Naive thymus-derived CD4-positive, alpha-beta T cell (primary cell): ENCODE measurements around the gene RHBDD1. TPM values are rescaled to one million over a fixed set of nuclear protein-coding genes. Genes with fewer than 3 reads are reported as not detected.

ENCODE experiments used
- ATAC-seq: fragments of 150-1000 bp; cut with Tn5 transposase; 2 replicates; pipeline ENCODE4 v1.10.0; 2021; ENCODE audit warnings: mild to moderate bottlenecking, moderate library complexity
- CTCF ChIA-PET: fragments of 350-600 bp; sonication (Branson Sonifier 250); formaldehyde crosslinking; loops from one replicate; lab custom pipeline; 2021; ENCODE audit warnings: antibody characterized with exemption; lab: Charles Lee
- POLR2A ChIA-PET: fragments of 350-600 bp; sonication (Branson Sonifier 250); formaldehyde crosslinking; loops from one replicate; lab custom pipeline; 2021; ENCODE audit warnings: antibody characterized with exemption, inconsistent platforms; lab: Charles Lee
- DNase-seq, 9 donors: peaks; one replicate each; pipeline versions ENCODE4 v3.0.0 to v3.0.0-alpha.2; 2020 to 2022; ENCODE audit warnings: mixed read lengths in 1 of 9
- H3K27ac ChIP-seq: one replicate; pipeline ENCODE4 v1.7.0; 2013; ENCODE audit warnings: mild to moderate bottlenecking, low read depth, low read length, moderate library complexity
- H3K27me3 ChIP-seq, 2 donors: one replicate each; pipeline ENCODE4 v1.7.0; 2013; ENCODE audit warnings: low read length in 2 of 2, mild to moderate bottlenecking in 2 of 2, moderate library complexity in 2 of 2; ENCODE audit not compliant: control insufficient read depth in 2 of 2, insufficient read depth in 2 of 2
- H3K36me3 ChIP-seq, 3 experiments: 1 replicate in 2 of 3; 2 replicates in 1 of 3; pipeline ENCODE4 v1.7.0; 2013; ENCODE audit warnings: low read length in 3 of 3, mild to moderate bottlenecking in 3 of 3, moderate library complexity in 1 of 3; ENCODE audit not compliant: insufficient read depth in 3 of 3, control insufficient read depth in 2 of 3
- H3K4me1 ChIP-seq, 2 donors: one replicate each; pipeline ENCODE4 v1.7.0; 2013; ENCODE audit warnings: low read length in 2 of 2, mild to moderate bottlenecking in 2 of 2, moderate library complexity in 1 of 2; ENCODE audit not compliant: control insufficient read depth in 2 of 2, insufficient read depth in 2 of 2
- H3K4me3 ChIP-seq: 2 replicates; pipeline ENCODE4 v1.7.0; 2013; ENCODE audit warnings: mild to moderate bottlenecking, low read length
- H3K9me3 ChIP-seq, 3 experiments: 1 replicate in 2 of 3; 2 replicates in 1 of 3; pipeline ENCODE4 v1.7.0; 2013; ENCODE audit warnings: low read length in 3 of 3; ENCODE audit not compliant: control insufficient read depth in 2 of 3
- H3K27ac Mint-ChIP-seq, 9 donors: one replicate each; pipeline ENCODE4 v1.8.0; 2020 to 2022; ENCODE audit warnings: mixed read lengths in 9 of 9, mild to moderate bottlenecking in 8 of 9, moderate library complexity in 5 of 9, inconsistent platforms in 2 of 9
- H3K27me3 Mint-ChIP-seq, 5 donors: one replicate each; pipeline ENCODE4 v1.8.0; 2021 to 2022; ENCODE audit warnings: mixed read lengths in 5 of 5, mild to moderate bottlenecking in 1 of 5
- H3K36me3 Mint-ChIP-seq, 5 donors: one replicate each; pipeline ENCODE4 v1.8.0; 2020 to 2022; ENCODE audit warnings: mixed read lengths in 5 of 5, mild to moderate bottlenecking in 3 of 5, inconsistent platforms in 1 of 5
- H3K4me1 Mint-ChIP-seq, 7 donors: one replicate each; pipeline ENCODE4 v1.8.0; 2020 to 2022; ENCODE audit warnings: mixed read lengths in 7 of 7, mild to moderate bottlenecking in 3 of 7, inconsistent platforms in 1 of 7
- H3K4me3 Mint-ChIP-seq, 10 donors: one replicate each; pipeline ENCODE4 v1.8.0; 2020 to 2022; ENCODE audit warnings: mild to moderate bottlenecking in 10 of 10, mixed read lengths in 10 of 10, moderate library complexity in 6 of 10, inconsistent platforms in 2 of 10
- H3K9me3 Mint-ChIP-seq, 11 donors: one replicate each; pipeline ENCODE4 v1.8.0; 2020 to 2022; ENCODE audit warnings: mixed read lengths in 11 of 11, mild to moderate bottlenecking in 4 of 11, inconsistent platforms in 1 of 11, moderate library complexity in 1 of 11
- intact Hi-C, 2 donors: fragments of 100-400 bp; cut with micrococcal nuclease; formaldehyde crosslinking; loops; one replicate each; pipeline ENCODE4 v1.15.1; 2023
- polyA plus RNA-seq, 2 donors: library from polyadenylated mRNA; unstranded; fragments of 300-500 nt; fragmentation: Illumina TruSeq; gene quantifications; one replicate each; pipeline ENCODE4 v1.2.3, GENCODE V29; 2021
- total RNA-seq, 6 experiments: library from RNA in 5 of 6; stranded (reverse) in 5 of 6; gene quantifications; 1 replicate in 5 of 6; 2 replicates in 1 of 6; pipeline ENCODE4 v1.2.3 and lab custom pipeline; 2021 to 2026

RHBDD1 gene
- total and polyA plus RNA-seq, 7 experiments from 2014 or later, result 21.2 to 70.8 (median 48.3) TPM

DNA sequence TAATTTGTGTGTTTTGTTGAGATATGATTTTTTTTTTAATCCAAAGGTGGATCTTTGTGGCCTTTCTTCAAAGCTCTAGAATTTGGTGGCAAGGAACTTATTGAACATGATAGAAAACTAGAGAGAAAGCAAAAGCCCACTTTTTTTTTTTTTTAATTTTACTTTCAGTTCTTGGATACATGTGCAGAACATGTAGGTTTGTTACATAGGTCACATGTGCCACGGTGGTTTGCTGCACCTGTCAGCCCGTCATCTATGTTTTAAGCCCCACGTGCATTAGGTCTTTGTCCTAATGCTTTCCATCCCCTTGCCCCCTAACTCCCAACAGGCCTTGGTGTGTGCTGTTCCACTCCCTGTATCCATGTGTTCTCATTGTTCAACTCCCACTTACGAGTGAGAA is 135.9 kb downstream of the RHBDD1 start:
- CTCF ChIA-PET, result no interaction called here
- DNase-seq (peak in 1 of 9 donors; percentile 8), ATAC-seq (no peak)
- no peaks in the 10 kb centered on the region for H3K9me3 ChIP-seq
- H3K4me1 ChIP-seq, result no peaks in the 10 kb centered on the region
- intact Hi-C loops, result loop anchor here in 1 of 2 donors (2.0 kb wide), 1 partner anchor 13 kb away; no protein-coding TSS in a partner anchor
- Mint-ChIP-seq H3K9me3 (no peaks in the 10 kb centered on the region), H3K36me3 (peaks cover 0 to 44% (median 12%) of the 10 kb centered on the region in 5 donors), H3K4me1 (peaks cover 0 to 63% (median 41%) of the 10 kb centered on the region in 7 donors), H3K4me3 (peak overlapping the region in 6 of 10 donors; percentile 10 to 79 (median 56)), H3K27me3 (no peaks in the 10 kb centered on the region), H3K27ac (peak overlapping the region in 7 of 9 donors; percentile 42 to 83 (median 59))
- no peaks in the 10 kb centered on the region for H3K36me3 ChIP-seq
- POLR2A ChIA-PET, result no interaction called here
- no peak overlapping the region for H3K4me3 ChIP-seq
- no peaks in the 10 kb centered on the region for H3K27me3 ChIP-seq
- H3K27ac ChIP-seq, result no peak overlapping the region

DNA sequence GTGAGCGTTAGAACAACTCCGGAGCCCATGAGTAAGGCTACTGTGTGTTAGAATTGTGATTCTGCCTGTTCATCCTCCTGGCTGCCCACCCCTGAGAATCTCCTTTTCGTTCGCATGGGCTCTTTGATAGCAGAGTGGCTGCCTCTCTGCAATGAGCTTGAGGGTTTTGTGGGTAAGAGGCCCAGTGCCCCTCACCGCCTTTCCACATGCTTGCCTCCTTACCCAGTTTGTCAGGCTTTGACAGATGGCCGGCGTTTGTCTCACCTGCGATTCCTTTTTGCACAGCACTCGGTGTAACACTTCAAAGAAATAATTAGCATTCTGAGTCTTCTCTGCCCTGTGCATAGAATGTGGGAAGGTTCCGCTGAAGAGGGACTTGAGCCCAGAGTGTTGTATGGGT is 138.0 kb downstream of the RHBDD1 start:
- peak overlapping the region in 1 of 9 donors; percentile 32 for H3K27ac Mint-ChIP-seq
- H3K4me1 ChIP-seq, result no peaks in the 10 kb centered on the region
- H3K27ac ChIP-seq, result no peak overlapping the region
- ChIA-PET POLR2A (no interaction called here), CTCF (no interaction called here)
- H3K36me3 Mint-ChIP-seq, result peaks cover 0 to 36% (median 18%) of the 10 kb centered on the region in 5 donors
- intact Hi-C loops, result no loop called here
- no peak overlapping the region for H3K4me3 ChIP-seq
- H3K4me1 Mint-ChIP-seq, result peaks cover 0 to 62% (median 52%) of the 10 kb centered on the region in 7 donors
- no peak for DNase-seq
- ATAC-seq, result no peak
- no peaks in the 10 kb centered on the region for H3K27me3 Mint-ChIP-seq
- no peaks in the 10 kb centered on the region for H3K9me3 Mint-ChIP-seq
- H3K9me3 ChIP-seq, result no peaks in the 10 kb centered on the region
- no peaks in the 10 kb centered on the region for H3K27me3 ChIP-seq
- H3K36me3 ChIP-seq, result no peaks in the 10 kb centered on the region
- peak overlapping the region in 2 of 10 donors; percentile 5 to 30 for H3K4me3 Mint-ChIP-seq

DNA sequence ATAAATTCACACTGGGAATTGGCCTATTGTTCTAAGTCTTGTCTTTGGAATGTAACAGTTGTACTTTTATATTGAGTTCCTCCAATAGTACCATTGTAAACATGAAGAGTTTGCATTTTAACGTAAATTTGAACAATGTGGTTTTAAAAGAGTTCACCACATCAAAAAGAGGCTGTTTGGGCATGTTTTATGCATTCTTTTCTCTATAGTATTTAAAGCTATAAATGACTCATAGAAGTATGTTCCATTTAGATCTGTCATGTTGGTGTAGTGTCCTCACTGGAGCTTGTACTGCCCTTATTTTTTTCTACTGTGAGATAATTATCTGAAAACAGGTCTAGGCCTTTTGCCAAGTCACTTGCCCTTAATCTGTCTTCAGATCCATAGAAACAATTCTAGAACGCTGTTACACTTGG is 141.9 kb downstream of the RHBDD1 start:
- H3K4me3 Mint-ChIP-seq, result no peak overlapping the region
- POLR2A ChIA-PET, result no interaction called here
- H3K36me3 ChIP-seq, result no peaks in the 10 kb centered on the region
- no peak overlapping the region for H3K27ac ChIP-seq
- H3K27me3 Mint-ChIP-seq, result no peaks in the 10 kb centered on the region
- H3K36me3 Mint-ChIP-seq, result peaks cover 0 to 24% (median 13%) of the 10 kb centered on the region in 5 donors
- H3K4me3 ChIP-seq, result no peak overlapping the region
- H3K9me3 Mint-ChIP-seq, result no peaks in the 10 kb centered on the region
- ATAC-seq, result no peak
- peaks cover 0 to 41% (median 27%) of the 10 kb centered on the region in 7 donors for H3K4me1 Mint-ChIP-seq
- no peaks in the 10 kb centered on the region for H3K4me1 ChIP-seq
- DNase-seq, result no peak
- no peaks in the 10 kb centered on the region for H3K9me3 ChIP-seq
- no peaks in the 10 kb centered on the region for H3K27me3 ChIP-seq
- H3K27ac Mint-ChIP-seq, result no peak overlapping the region
- CTCF ChIA-PET, result no interaction called here
- intact Hi-C loops, result no loop called here

DNA sequence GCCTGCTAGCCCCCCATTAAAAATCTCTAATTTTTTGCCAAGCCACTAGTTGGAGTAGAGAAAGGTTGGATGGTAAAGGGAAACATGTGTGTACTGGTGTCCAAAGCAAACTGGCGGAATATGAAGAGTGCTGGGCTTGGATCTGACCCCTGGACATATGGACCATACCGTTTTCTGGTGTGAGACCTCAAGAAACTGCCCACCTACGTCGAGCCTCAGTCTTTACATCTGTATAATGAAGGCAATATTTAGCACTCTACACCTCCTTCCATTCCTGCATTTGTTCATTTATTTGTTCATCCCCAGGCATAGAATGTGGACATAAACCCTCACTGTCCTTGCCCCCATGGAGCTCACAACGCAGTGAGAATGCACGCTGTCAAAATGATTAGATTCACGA is 142.4 kb downstream of the RHBDD1 start:
- Mint-ChIP-seq H3K4me3 (no peak overlapping the region), H3K4me1 (peaks cover 0 to 39% (median 24%) of the 10 kb centered on the region in 7 donors), H3K9me3 (no peaks in the 10 kb centered on the region), H3K27ac (peak overlapping the region in 3 of 9 donors; percentile 1 to 84 (median 61)), H3K36me3 (peaks cover 0 to 19% (median 11%) of the 10 kb centered on the region in 5 donors), H3K27me3 (no peaks in the 10 kb centered on the region)
- H3K27ac ChIP-seq, result no peak overlapping the region
- ChIA-PET POLR2A (no interaction called here), CTCF (interaction anchor here (0.6 kb wide), 1 partner anchor 554 kb away, joined by 6 read pairs; no protein-coding TSS in a partner anchor)
- no peak overlapping the region for H3K4me3 ChIP-seq
- no peak for DNase-seq
- ATAC-seq, result no peak
- H3K36me3 ChIP-seq, result no peaks in the 10 kb centered on the region
- H3K9me3 ChIP-seq, result no peaks in the 10 kb centered on the region
- H3K27me3 ChIP-seq, result no peaks in the 10 kb centered on the region
- intact Hi-C loops, result no loop called here
- no peaks in the 10 kb centered on the region for H3K4me1 ChIP-seq

DNA sequence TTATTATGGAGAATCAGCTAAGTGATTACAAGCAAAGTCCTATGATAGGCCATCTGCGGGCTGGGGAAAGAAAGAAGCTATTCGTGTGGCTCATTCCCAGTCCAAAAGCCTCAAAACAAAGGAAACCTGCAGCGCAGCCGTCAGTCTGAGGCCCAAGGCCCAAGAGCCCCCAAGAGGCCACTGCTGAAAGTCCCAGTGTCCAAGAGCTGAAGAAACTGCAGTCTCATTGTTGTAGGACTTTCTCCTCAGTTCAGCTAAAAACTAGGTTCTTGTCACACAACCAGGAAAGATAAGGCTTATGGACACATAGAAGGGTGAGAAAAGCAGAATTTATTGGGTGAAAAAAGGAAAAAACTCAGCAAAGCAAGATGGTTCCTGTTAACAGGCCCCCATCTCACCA is 143.2 kb downstream of the RHBDD1 start:
- Mint-ChIP-seq H3K9me3 (no peaks in the 10 kb centered on the region), H3K4me1 (peaks cover 0 to 42% (median 30%) of the 10 kb centered on the region in 7 donors), H3K36me3 (peaks cover 0 to 15% (median 8%) of the 10 kb centered on the region in 5 donors), H3K27me3 (no peaks in the 10 kb centered on the region), H3K4me3 (no peak overlapping the region), H3K27ac (peak overlapping the region in 2 of 9 donors; percentile 36 to 61)
- no peak overlapping the region for H3K4me3 ChIP-seq
- intact Hi-C loops, result no loop called here
- ChIA-PET CTCF (no interaction called here), POLR2A (no interaction called here)
- no peaks in the 10 kb centered on the region for H3K9me3 ChIP-seq
- H3K36me3 ChIP-seq, result no peaks in the 10 kb centered on the region
- DNase-seq, result no peak
- ATAC-seq, result no peak
- peaks cover 0 to 2% of the 10 kb centered on the region in 2 donors for H3K4me1 ChIP-seq
- no peak overlapping the region for H3K27ac ChIP-seq
- no peaks in the 10 kb centered on the region for H3K27me3 ChIP-seq

DNA sequence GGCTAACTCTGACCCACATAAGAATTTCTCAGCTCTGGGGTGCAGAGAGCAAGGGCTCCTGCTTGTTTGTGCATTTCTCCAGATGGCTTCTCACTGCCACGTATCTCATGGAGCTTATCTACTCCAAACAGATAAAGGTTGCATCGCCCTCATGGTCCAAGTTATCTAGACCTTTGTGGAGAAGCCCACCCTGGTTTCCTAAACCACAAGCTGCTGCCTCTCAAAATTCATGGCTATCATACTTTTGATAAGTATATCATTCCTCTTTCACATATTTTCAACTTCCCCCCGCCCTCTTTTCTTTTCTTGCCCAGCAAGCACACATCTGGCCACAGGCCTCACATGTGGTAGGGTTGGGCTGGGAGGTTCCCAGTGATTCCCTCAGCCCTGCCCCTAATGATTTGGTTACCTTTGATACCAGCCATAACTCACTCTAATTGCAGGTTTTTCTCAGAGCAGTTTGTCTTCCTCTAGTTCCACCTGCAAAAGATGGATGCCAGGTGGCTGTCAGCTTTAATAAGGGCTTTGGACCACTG is 146.0 kb downstream of the RHBDD1 start:
- Mint-ChIP-seq H3K27me3 (no peaks in the 10 kb centered on the region), H3K4me1 (peaks cover 5 to 44% (median 42%) of the 10 kb centered on the region in 7 donors), H3K9me3 (no peaks in the 10 kb centered on the region), H3K36me3 (peaks cover 0 to 12% (median 6%) of the 10 kb centered on the region in 5 donors), H3K4me3 (no peak overlapping the region), H3K27ac (peak overlapping the region in 4 of 9 donors; percentile 29 to 81 (median 56))
- intact Hi-C loops, result no loop called here
- Histone ChIP-seq H3K27me3 (no peaks in the 10 kb centered on the region), H3K27ac (no peak overlapping the region), H3K4me3 (no peak overlapping the region), H3K4me1 (peaks cover 0 to 7% of the 10 kb centered on the region in 2 donors), H3K36me3 (no peaks in the 10 kb centered on the region), H3K9me3 (no peaks in the 10 kb centered on the region)
- DNase-seq (no peak), ATAC-seq (no peak)
- CTCF ChIA-PET, result interaction anchor here (0.7 kb wide), 1 partner anchor 1322 kb away, joined by 3 read pairs; no protein-coding TSS in a partner anchor
- POLR2A ChIA-PET, result no interaction called here
